Mesendoderm (in vitro differentiated cells): ENCODE results near the gene NFATC3. TPM values are rescaled to one million over a fixed set of nuclear protein-coding genes. Genes with fewer than 3 reads are reported as not detected.

Source experiments
- DNase-seq: peaks from one replicate; pipeline ENCODE4 v3.0.0; 2013
- H2AK5ac ChIP-seq: 2 replicates; pipeline ENCODE4 v1.6.1; 2013; ENCODE audit warnings: low read length, inconsistent platforms
- H2BK120ac ChIP-seq: 2 replicates; pipeline ENCODE4 v1.6.1; 2013; ENCODE audit warnings: low read depth, mild to moderate bottlenecking, low read length, moderate library complexity, mixed read lengths
- H2BK15ac ChIP-seq: replicated peaks from 2 replicates; pipeline ENCODE4 v1.6.1; 2013; ENCODE audit warnings: low read depth, mild to moderate bottlenecking, moderate library complexity
- H2BK5ac ChIP-seq: 2 replicates; pipeline ENCODE4 v1.6.1; 2013; ENCODE audit warnings: low read length, inconsistent platforms
- H3K18ac ChIP-seq: 2 replicates; pipeline ENCODE4 v1.6.1; 2013; ENCODE audit warnings: mild to moderate bottlenecking, low read length, mixed read lengths
- H3K23ac ChIP-seq: one replicate; pipeline ENCODE4 v1.6.1; 2013; ENCODE audit warnings: low read length
- H3K27ac ChIP-seq: 2 replicates; pipeline ENCODE4 v1.5.1; 2013; ENCODE audit warnings: low read depth, mild to moderate bottlenecking, inconsistent platforms, low read length, moderate library complexity
- H3K27me3 ChIP-seq: 2 replicates; pipeline ENCODE4 v1.6.1; 2013; ENCODE audit warnings: low read length, control low read depth, mild to moderate bottlenecking, inconsistent platforms; ENCODE audit not compliant: insufficient read depth, poor library complexity
- H3K36me3 ChIP-seq: 2 replicates; pipeline ENCODE4 v1.6.1; 2013; ENCODE audit warnings: low read length, inconsistent platforms; ENCODE audit not compliant: control insufficient read depth, insufficient read depth
- H3K4ac ChIP-seq: one replicate; pipeline ENCODE4 v1.6.1; 2013; ENCODE audit warnings: low read depth, mild to moderate bottlenecking, low read length, moderate library complexity
- H3K4me1 ChIP-seq: 2 replicates; pipeline ENCODE4 v1.6.1; 2013; ENCODE audit warnings: low read depth, low read length, inconsistent platforms; ENCODE audit not compliant: control insufficient read depth
- H3K4me2 ChIP-seq: 2 replicates; pipeline ENCODE4 v1.6.1; 2013; ENCODE audit warnings: low read length
- H3K4me3 ChIP-seq: 2 replicates; pipeline ENCODE4 v1.5.1; 2013; ENCODE audit warnings: mild to moderate bottlenecking, low read length
- H3K56ac ChIP-seq: one replicate; pipeline ENCODE4 v1.6.1; 2013; ENCODE audit warnings: low read length
- H3K79me1 ChIP-seq: 2 replicates; pipeline ENCODE4 v1.6.1; 2013; ENCODE audit warnings: low read length, inconsistent platforms
- H3K79me2 ChIP-seq: 2 replicates; pipeline ENCODE4 v1.6.1; 2013; ENCODE audit warnings: mild to moderate bottlenecking, low read length; ENCODE audit not compliant: control insufficient read depth, insufficient read depth
- H3K9ac ChIP-seq: 2 replicates; pipeline ENCODE4 v1.6.1; 2013; ENCODE audit warnings: low read length, inconsistent platforms
- H4K5ac ChIP-seq: one replicate; pipeline ENCODE4 v1.6.1; 2013; ENCODE audit warnings: low read length
- H4K8ac ChIP-seq: one replicate; pipeline ENCODE4 v1.6.1; 2013; ENCODE audit warnings: low read depth, mild to moderate bottlenecking, control low read depth, low read length, moderate library complexity
- WGBS: extraction: QIAGEN DNeasy Blood & Tissue Kit; methylation state at CpG from one replicate; pipeline ENCODE4 v1.1.7; 2013; ENCODE audit warnings: low lambda C conversion rate, missing lambda C conversion rate; ENCODE audit not compliant: insufficient coverage; ENCODE audit errors: extremely low coverage; 5-methylcytosine and 5-hydroxymethylcytosine counted together
- polyA plus RNA-seq, 2 experiments: library from polyadenylated mRNA; stranded (reverse); fragments of 200-250 nt; gene quantifications; one replicate each; pipeline ENCODE4 v1.2.3, GENCODE V29; 2013

The NFATC3 gene
- polyA plus RNA-seq (2013, experiment 1 of 2) = 18.9 TPM
- 18.0 TPM for polyA plus RNA-seq (2013, experiment 2 of 2)

GRCh38 chr16:68085259-68086071 is at the start of gene NFATC3:
Gene NFATC3, plus strand, starts transcription at chr16:68085370. Its CDS starts 312 bp downstream, at chr16:68085682.
- H3K56ac ChIP-seq = peak within 1 kb of the TSS; percentile 96
- H3K36me3 ChIP-seq = no peaks in the 10 kb centered on the region
- peak within 1 kb of the TSS; percentile 74 for H3K23ac ChIP-seq
- H3K18ac ChIP-seq = peak within 1 kb of the TSS; percentile 46
- no CpG with 5 or more reads among the region's 104 CpGs for WGBS
- H3K4me3 ChIP-seq = peak within 1 kb of the TSS; percentile 78
- no peak within 1 kb of the TSS for H2BK120ac ChIP-seq
- peak within 1 kb of the TSS; percentile 70 for H3K4me2 ChIP-seq
- no peak within 1 kb of the TSS for H2BK15ac ChIP-seq
- peaks cover 19% of the 10 kb centered on the region for H3K79me2 ChIP-seq
- peak within 1 kb of the TSS; percentile 94 for H4K8ac ChIP-seq
- peak; percentile 75 for DNase-seq
- no peak within 1 kb of the TSS for H2AK5ac ChIP-seq
- H3K9ac ChIP-seq = peak within 1 kb of the TSS; percentile 94
- no peaks in the 10 kb centered on the region for H3K4me1 ChIP-seq
- peak within 1 kb of the TSS; percentile 93 for H3K27ac ChIP-seq
- no peaks in the 10 kb centered on the region for H3K79me1 ChIP-seq
- H2BK5ac ChIP-seq = peak within 1 kb of the TSS; percentile 81
- peak within 1 kb of the TSS; percentile 57 for H3K4ac ChIP-seq
- H4K5ac ChIP-seq = peak within 1 kb of the TSS; percentile 60
- H3K27me3 ChIP-seq = no peaks in the 10 kb centered on the region

- Histone ChIP-seq H3K4ac (no peak overlapping the region), H4K5ac (no peak overlapping the region), H4K8ac (no peak overlapping the region), H2BK5ac (no peak overlapping the region), H2AK5ac (no peak overlapping the region), H3K4me3 (no peak overlapping the region), H3K27me3 (no peaks in the 10 kb centered on the region), H3K23ac (no peak overlapping the region), H3K56ac (no peak overlapping the region), H3K36me3 (no peaks in the 10 kb centered on the region), H2BK120ac (no peak overlapping the region), H3K9ac (no peak overlapping the region), H3K4me2 (no peak overlapping the region), H3K27ac (no peak overlapping the region), H3K79me2 (no peaks in the 10 kb centered on the region), H3K79me1 (no peaks in the 10 kb centered on the region), H2BK15ac (no peak overlapping the region), H3K18ac (no peak overlapping the region), H3K4me1 (no peaks in the 10 kb centered on the region)
- DNase-seq = no peak
- no CpG with 5 or more reads among the region's 9 CpGs for WGBS
These were observed 47.2 kb upstream of the NFATC3 start for GRCh38 chr16:68037841-68038597.

GRCh38 chr16:68040506-68041288 is 44.5 kb upstream of the NFATC3 start:
- H3K9ac ChIP-seq = no peak overlapping the region
- no peaks in the 10 kb centered on the region for H3K36me3 ChIP-seq
- no peak overlapping the region for H3K4me3 ChIP-seq
- no peak overlapping the region for H3K18ac ChIP-seq
- H3K79me1 ChIP-seq = no peaks in the 10 kb centered on the region
- peak; percentile 90 for DNase-seq
- no peak overlapping the region for H2AK5ac ChIP-seq
- H4K5ac ChIP-seq = no peak overlapping the region
- H3K79me2 ChIP-seq = no peaks in the 10 kb centered on the region
- H3K56ac ChIP-seq = no peak overlapping the region
- H4K8ac ChIP-seq = no peak overlapping the region
- H3K27ac ChIP-seq = no peak overlapping the region
- H2BK15ac ChIP-seq = no peak overlapping the region
- no peak overlapping the region for H3K23ac ChIP-seq
- WGBS = no CpG with 5 or more reads among the region's 14 CpGs
- H3K27me3 ChIP-seq = no peaks in the 10 kb centered on the region
- no peak overlapping the region for H3K4ac ChIP-seq
- H3K4me1 ChIP-seq = no peaks in the 10 kb centered on the region
- H2BK120ac ChIP-seq = no peak overlapping the region
- no peak overlapping the region for H2BK5ac ChIP-seq
- no peak overlapping the region for H3K4me2 ChIP-seq

GRCh38 chr16:68041783-68042182 is 43.4 kb upstream of the NFATC3 start:
- no peaks in the 10 kb centered on the region for H3K27me3 ChIP-seq
- no CpG with 5 or more reads among the region's 2 CpGs for WGBS
- no peak overlapping the region for H3K4me2 ChIP-seq
- H3K4ac ChIP-seq = no peak overlapping the region
- H3K9ac ChIP-seq = no peak overlapping the region
- H4K5ac ChIP-seq = no peak overlapping the region
- H3K27ac ChIP-seq = no peak overlapping the region
- H2BK15ac ChIP-seq = no peak overlapping the region
- H3K4me3 ChIP-seq = no peak overlapping the region
- H3K56ac ChIP-seq = no peak overlapping the region
- no peak overlapping the region for H3K18ac ChIP-seq
- DNase-seq = no peak
- no peak overlapping the region for H2BK5ac ChIP-seq
- no peak overlapping the region for H2AK5ac ChIP-seq
- no peak overlapping the region for H4K8ac ChIP-seq
- no peaks in the 10 kb centered on the region for H3K79me2 ChIP-seq
- H3K36me3 ChIP-seq = no peaks in the 10 kb centered on the region
- H3K23ac ChIP-seq = no peak overlapping the region
- H3K4me1 ChIP-seq = no peaks in the 10 kb centered on the region
- no peak overlapping the region for H2BK120ac ChIP-seq
- no peaks in the 10 kb centered on the region for H3K79me1 ChIP-seq

- H3K56ac ChIP-seq = no peak overlapping the region
- no peak overlapping the region for H2AK5ac ChIP-seq
- H3K23ac ChIP-seq = no peak overlapping the region
- no peak overlapping the region for H4K5ac ChIP-seq
- no peak overlapping the region for H3K4ac ChIP-seq
- WGBS = no CpG with 5 or more reads among the region's 7 CpGs
- no peaks in the 10 kb centered on the region for H3K4me1 ChIP-seq
- H3K4me2 ChIP-seq = no peak overlapping the region
- no peak overlapping the region for H2BK120ac ChIP-seq
- DNase-seq = no peak
- no peaks in the 10 kb centered on the region for H3K27me3 ChIP-seq
- H3K36me3 ChIP-seq = no peaks in the 10 kb centered on the region
- no peak overlapping the region for H3K27ac ChIP-seq
- H3K79me2 ChIP-seq = no peaks in the 10 kb centered on the region
- no peak overlapping the region for H3K9ac ChIP-seq
- H3K18ac ChIP-seq = no peak overlapping the region
- no peaks in the 10 kb centered on the region for H3K79me1 ChIP-seq
- H3K4me3 ChIP-seq = no peak overlapping the region
- no peak overlapping the region for H4K8ac ChIP-seq
- H2BK15ac ChIP-seq = no peak overlapping the region
- no peak overlapping the region for H2BK5ac ChIP-seq
These were observed 39.1 kb upstream of the NFATC3 start for GRCh38 chr16:68046106-68046505.
